WTC11 (cell line): Measurements from ENCODE around the gene PCDHGB5. TPM values are rescaled to one million over a fixed set of nuclear protein-coding genes. Genes with fewer than 3 reads are reported as not detected.
"Not testable (repeated sequence)": the region's sequence is repeated elsewhere in the genome, so short reads cannot be mapped to it uniquely, and the experiment has no call there.

Source experiments
- ATAC-seq: fragments of 200-7000 bp; cut with Tn5 transposase; 2 replicates; pipeline ENCODE4 v1.10.0; 2021; ENCODE audit warnings: mild to moderate bottlenecking, moderate library complexity
- CTCF ChIA-PET: fragments of 300-600 bp; sonication (Branson Sonifier 250); formaldehyde crosslinking; loops from one replicate; lab custom pipeline; 2021; ENCODE audit warnings: antibody characterized with exemption; lab: Charles Lee
- POLR2A ChIA-PET: fragments of 350-600 bp; sonication (Branson Sonifier 250); formaldehyde crosslinking; loops from one replicate; lab custom pipeline; 2021; ENCODE audit warnings: antibody characterized with exemption; lab: Charles Lee
- DNase-seq: peaks from one replicate; pipeline ENCODE4 v3.0.0; 2021; ENCODE audit warnings: low spot score
- H3K27ac Mint-ChIP-seq: 2 replicates; pipeline ENCODE4 v1.8.0; 2021; ENCODE audit warnings: mixed read lengths
- H3K27me3 Mint-ChIP-seq: 2 replicates; pipeline ENCODE4 v1.8.0; 2021; ENCODE audit warnings: low read depth, mild to moderate bottlenecking, moderate library complexity, mixed read lengths
- H3K36me3 Mint-ChIP-seq: 2 replicates; pipeline ENCODE4 v1.8.0; 2021; ENCODE audit warnings: mixed read lengths
- H3K4me1 Mint-ChIP-seq: 2 replicates; pipeline ENCODE4 v1.8.0; 2022; ENCODE audit warnings: mixed read lengths
- H3K4me3 Mint-ChIP-seq: 2 replicates; pipeline ENCODE4 v1.8.0; 2021; ENCODE audit warnings: mild to moderate bottlenecking, moderate library complexity, mixed read lengths
- H3K9me3 Mint-ChIP-seq: 2 replicates; pipeline ENCODE4 v1.8.0; 2021; ENCODE audit warnings: mixed read lengths
- CREM ChIP-seq: sonication (generic); formaldehyde crosslinking; IDR thresholded peaks from 2 replicates; pipeline ENCODE4 v1.8.1; 2022; ENCODE audit warnings: mild to moderate bottlenecking, missing genetic modification reagents, moderate library complexity
- CTCF ChIP-seq: fragments of 200-600 bp; IDR thresholded peaks from 2 replicates; pipeline ENCODE4 v1.8.0; 2022; ENCODE audit warnings: antibody characterized with exemption
- ETV6 ChIP-seq: sonication (generic); formaldehyde crosslinking; IDR thresholded peaks from 2 replicates; pipeline ENCODE4 v1.8.1; 2022; ENCODE audit warnings: mild to moderate bottlenecking, missing genetic modification reagents
- FOXP1 ChIP-seq: sonication (generic); formaldehyde crosslinking; IDR thresholded peaks from 2 replicates; pipeline ENCODE4 v1.8.0; 2022; ENCODE audit warnings: missing genetic modification reagents, mild to moderate bottlenecking, moderate library complexity, borderline replicate concordance
- GRHL2 ChIP-seq: fragments of 250-450 bp; sonication (Bioruptor Pico); IDR thresholded peaks from 2 replicates; pipeline ENCODE4 v1.8.0; 2022; ENCODE audit warnings: mild to moderate bottlenecking, moderate library complexity; ENCODE audit not compliant: insufficient replicate concordance, severe bottlenecking
- GTF2I ChIP-seq: fragments of 250-450 bp; sonication (Bioruptor Pico); conservative IDR thresholded peaks from 2 replicates; pipeline ENCODE4 v1.4.0; 2021; ENCODE audit warnings: mild to moderate bottlenecking
- HMGA2 ChIP-seq: fragments of 250-450 bp; sonication (Bioruptor Pico); IDR thresholded peaks from 2 replicates; pipeline ENCODE4 v1.4.0; 2021; ENCODE audit warnings: mild to moderate bottlenecking, moderate library complexity
- HMGXB4 ChIP-seq: sonication (generic); formaldehyde crosslinking; IDR thresholded peaks from 2 replicates; pipeline ENCODE4 v1.8.1; 2023; ENCODE audit warnings: mild to moderate bottlenecking, moderate library complexity, missing genetic modification reagents
- IRF1 ChIP-seq: sonication (generic); formaldehyde crosslinking; IDR thresholded peaks from 2 replicates; pipeline ENCODE4 v1.8.0; 2023; ENCODE audit warnings: missing genetic modification reagents
- IRF2 ChIP-seq: sonication (generic); formaldehyde crosslinking; IDR thresholded peaks from 2 replicates; pipeline ENCODE4 v1.8.0; 2022; ENCODE audit warnings: low read depth, missing genetic modification reagents, borderline replicate concordance
- JAZF1 ChIP-seq: fragments of 250-450 bp; sonication (Bioruptor Pico); IDR thresholded peaks from 2 replicates; pipeline ENCODE4 v1.9.0; 2021; ENCODE audit warnings: moderate library complexity, mild to moderate bottlenecking, inconsistent platforms
- MLX ChIP-seq: sonication (generic); formaldehyde crosslinking; IDR thresholded peaks from 2 replicates; pipeline ENCODE4 v1.8.1; 2023; ENCODE audit warnings: mild to moderate bottlenecking, missing genetic modification reagents, moderate library complexity
- MXD4 ChIP-seq: fragments of 250-450 bp; sonication (Bioruptor Pico); IDR thresholded peaks from 2 replicates; pipeline ENCODE4 v1.8.0; 2021; ENCODE audit warnings: mild to moderate bottlenecking, moderate library complexity, borderline replicate concordance
- SMAD3 ChIP-seq: sonication (generic); formaldehyde crosslinking; IDR thresholded peaks from 2 replicates; pipeline ENCODE4 v1.8.0; 2022; ENCODE audit warnings: missing genetic modification reagents, mild to moderate bottlenecking, borderline replicate concordance
- SOX15 ChIP-seq: fragments of 250-450 bp; sonication (Bioruptor Pico); IDR thresholded peaks from 2 replicates; pipeline ENCODE4 v1.9.0; 2021; ENCODE audit warnings: mild to moderate bottlenecking
- USF2 ChIP-seq: sonication (generic); formaldehyde crosslinking; IDR thresholded peaks from 2 replicates; pipeline ENCODE4 v1.8.1; 2023; ENCODE audit warnings: mild to moderate bottlenecking, missing genetic modification reagents, moderate library complexity
- ZNF263 ChIP-seq: sonication (generic); formaldehyde crosslinking; IDR thresholded peaks from 2 replicates; pipeline ENCODE4 v1.8.1; 2022; ENCODE audit warnings: low read depth, mild to moderate bottlenecking, moderate library complexity, missing genetic modification reagents
- ZNF317 ChIP-seq: sonication (generic); formaldehyde crosslinking; IDR thresholded peaks from 2 replicates; pipeline ENCODE4 v1.8.1; 2023; ENCODE audit warnings: low read depth, mild to moderate bottlenecking, moderate library complexity, missing genetic modification reagents, borderline replicate concordance
- total RNA-seq: library from RNA; stranded (reverse); gene quantifications from 3 replicates; pipeline ENCODE4 v1.2.3, GENCODE V29; 2021

The PCDHGB5 gene
- total RNA-seq, 1 experiment from 2014 or later: 9.7 TPM

GRCh38 chr5:141415275-141415618 is 17.5 kb downstream of the PCDHGB5 start:
- H3K4me1 Mint-ChIP-seq: peaks cover 30% of the 10 kb centered on the region
- H3K27ac Mint-ChIP-seq, DNase-seq, ATAC-seq, POLR2A ChIA-PET: not testable (repeated sequence)
- H3K27me3 Mint-ChIP-seq: peaks cover 21% of the 10 kb centered on the region
- H3K9me3 Mint-ChIP-seq: peaks cover 23% of the 10 kb centered on the region
- peak overlapping the region; percentile 16; the same call in 1 of the 2 replicates for H3K4me3 Mint-ChIP-seq
- TF ChIP-seq USF2: peak; percentile 18; the same call in 1 of the 2 replicates
- peaks cover 37% of the 10 kb centered on the region for H3K36me3 Mint-ChIP-seq
- CTCF ChIA-PET: interaction anchor here (0.6 to 4.3 kb wide), 6 partner anchors 18 to 142 kb away, joined by 3 to 60 read pairs (median 4); partner anchors contain the start of genes PCDHGB5 and PCDHGC3

GRCh38 chr5:141417494-141418172 is 19.9 kb downstream of the PCDHGB5 start, which contains the start of gene PCDHGB7:
PCDHGB7 (plus strand) TSS chr5:141417677; CDS start chr5:141417860, 183 bp downstream.
- peak; percentile 89 for DNase-seq
- peaks cover 38% of the 10 kb centered on the region for H3K4me1 Mint-ChIP-seq
- ChIA-PET CTCF (interaction anchor here (0.6 to 3.4 kb wide), 52 partner anchors 9 to 282 kb away, joined by 3 to 69 read pairs (median 6); partner anchors contain the start of genes PCDHB14, PCDHB15, PCDHB16 and PCDHB5), POLR2A (interaction anchor here (0.5 to 1.2 kb wide), 5 partner anchors 10 to 436 kb away, joined by 3 to 6 read pairs (median 5); partner anchors contain the start of genes PCDHB15 and PCDHGB6)
- H3K27ac Mint-ChIP-seq: peak within 1 kb of the TSS; percentile 46
- H3K9me3 Mint-ChIP-seq: peaks cover 39% of the 10 kb centered on the region
- peaks cover 58% of the 10 kb centered on the region for H3K36me3 Mint-ChIP-seq
- peaks cover 21% of the 10 kb centered on the region for H3K27me3 Mint-ChIP-seq
- ATAC-seq: peak; percentile 79
- TF ChIP-seq CTCF (peak; percentile 70; the same call in 1 of the 2 replicates), FOXP1 (CRISPR knock-in tag) (0 out of 2 replicates have a peak, but pooled peaks have one; percentile 25), CREM (CRISPR knock-in tag) (0 out of 2 replicates have a peak, but pooled peaks have one; percentile 13), HMGXB4 (CRISPR knock-in tag) (peak; percentile 80), ETV6 (CRISPR knock-in tag) (0 out of 2 replicates have a peak, but pooled peaks have one; percentile 23)
- H3K4me3 Mint-ChIP-seq: peak within 1 kb of the TSS; percentile 91

- Mint-ChIP-seq H3K27me3 (peaks cover 17% of the 10 kb centered on the region), H3K36me3 (peaks cover 61% of the 10 kb centered on the region), H3K4me3 (peak overlapping the region; percentile 91), H3K27ac (no peak overlapping the region), H3K9me3 (peaks cover 36% of the 10 kb centered on the region), H3K4me1 (peaks cover 34% of the 10 kb centered on the region)
- ChIA-PET CTCF (interaction anchor here (0.6 to 3.6 kb wide), 15 partner anchors 11 to 145 kb away, joined by 4 to 131 read pairs (median 14); partner anchors contain the start of genes PCDHGA12, PCDHGA9 and PCDHGC3), POLR2A (interaction anchor here (1.4 kb wide), 1 partner anchor 145 kb away, joined by 4 read pairs; no protein-coding TSS in a partner anchor)
- ATAC-seq: no peak
- DNase-seq: no peak
- TF ChIP-seq ZNF263 (CRISPR knock-in tag) (no peak), HMGA2 (CRISPR knock-in tag) (no peak), GTF2I (CRISPR knock-in tag) (no peak), IRF1 (CRISPR knock-in tag) (no peak), SMAD3 (CRISPR knock-in tag) (no peak), MXD4 (no peak), IRF2 (CRISPR knock-in tag) (no peak), SOX15 (no peak), CTCF (no peak), JAZF1 (no peak), FOXP1 (CRISPR knock-in tag) (no peak; the same call in 1 of the 2 replicates), MLX (no peak), ZNF317 (no peak), GRHL2 (CRISPR knock-in tag) (no peak)
Measured at GRCh38 chr5:141419074-141419880, 21.5 kb downstream of the PCDHGB5 start.
